Peyer's patch (tissue), 4 donors: Measurements from ENCODE around the gene ATP6V1G1. TPM values are rescaled to one million over a fixed set of nuclear protein-coding genes. Genes with fewer than 3 reads are reported as not detected.

Source experiments
- DNase-seq, 3 donors: peaks; one replicate each; pipeline ENCODE4 v3.0.0-alpha.2; 2017 to 2019
- H3K27ac ChIP-seq, 4 donors: fragments of 200-600 bp; sonication (generic); one replicate each; pipeline ENCODE4 v1.5.1; 2016 to 2019
- H3K27me3 ChIP-seq, 2 donors: fragments of 200-600 bp; sonication (generic); one replicate each; pipeline ENCODE4 v1.5.1; 2019
- H3K36me3 ChIP-seq, 3 donors: fragments of 200-600 bp; sonication (generic); one replicate each; pipeline ENCODE4 v1.5.1; 2016 to 2019
- H3K4me1 ChIP-seq, 4 donors: fragments of 200-600 bp; sonication (generic); one replicate each; pipeline ENCODE4 v1.5.1; 2016 to 2019
- H3K4me3 ChIP-seq, 4 donors: fragments of 200-600 bp; sonication (generic); 1 replicate in 3 of 4; 2 replicates in 1 of 4; pipeline ENCODE4 v1.5.1; 2016 to 2019; ENCODE audit warnings: mild to moderate bottlenecking in 1 of 4
- H3K9me3 ChIP-seq, 4 donors: fragments of 200-600 bp; sonication (generic); one replicate each; pipeline ENCODE4 v1.5.1; 2016 to 2019; ENCODE audit warnings: mild to moderate bottlenecking in 1 of 4
- POLR2A ChIP-seq, 2 donors: fragments of 450-650 bp; IDR thresholded peaks; one replicate each; pipeline ENCODE4 v1.5.1; 2017; ENCODE audit warnings: antibody characterized with exemption in 2 of 2, mild to moderate bottlenecking in 2 of 2, moderate library complexity in 2 of 2
- total RNA-seq, 4 donors: library from RNA; depleted of rRNA; stranded (reverse); fragments of >200 nt; gene quantifications; one replicate each; pipeline ENCODE4 v1.1.0, GENCODE V29; 2016
- TF ChIP-seq, protein P1 (sequence below), 6 experiments: fragments of 450-650 bp in 4 of 6; fragments of 200-600 bp in 2 of 6; sonication (generic) in 1 of 6; IDR thresholded peaks; one replicate each; pipeline ENCODE4 v1.5.1; 2017 to 2019; ENCODE audit warnings: antibody characterized with exemption in 6 of 6, mild to moderate bottlenecking in 3 of 6, moderate library complexity in 1 of 6

Gene ATP6V1G1
- total RNA-seq, 4 donors from 2014 or later, result 84.3 to 166 (median 107) TPM

- no peaks in the 10 kb centered on the region for H3K9me3 ChIP-seq
- TF ChIP-seq, protein P1, sequence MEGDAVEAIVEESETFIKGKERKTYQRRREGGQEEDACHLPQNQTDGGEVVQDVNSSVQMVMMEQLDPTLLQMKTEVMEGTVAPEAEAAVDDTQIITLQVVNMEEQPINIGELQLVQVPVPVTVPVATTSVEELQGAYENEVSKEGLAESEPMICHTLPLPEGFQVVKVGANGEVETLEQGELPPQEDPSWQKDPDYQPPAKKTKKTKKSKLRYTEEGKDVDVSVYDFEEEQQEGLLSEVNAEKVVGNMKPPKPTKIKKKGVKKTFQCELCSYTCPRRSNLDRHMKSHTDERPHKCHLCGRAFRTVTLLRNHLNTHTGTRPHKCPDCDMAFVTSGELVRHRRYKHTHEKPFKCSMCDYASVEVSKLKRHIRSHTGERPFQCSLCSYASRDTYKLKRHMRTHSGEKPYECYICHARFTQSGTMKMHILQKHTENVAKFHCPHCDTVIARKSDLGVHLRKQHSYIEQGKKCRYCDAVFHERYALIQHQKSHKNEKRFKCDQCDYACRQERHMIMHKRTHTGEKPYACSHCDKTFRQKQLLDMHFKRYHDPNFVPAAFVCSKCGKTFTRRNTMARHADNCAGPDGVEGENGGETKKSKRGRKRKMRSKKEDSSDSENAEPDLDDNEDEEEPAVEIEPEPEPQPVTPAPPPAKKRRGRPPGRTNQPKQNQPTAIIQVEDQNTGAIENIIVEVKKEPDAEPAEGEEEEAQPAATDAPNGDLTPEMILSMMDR (IDR thresholded peaks at IDR 0.05), result no peak
- no peak for TF ChIP-seq POLR2A (IDR thresholded peaks at IDR 0.05)
- no peak overlapping the region for H3K4me3 ChIP-seq
- DNase-seq, result no peak
- no peak overlapping the region for H3K27ac ChIP-seq
- peaks cover 0 to 17% (median 0%) of the 10 kb centered on the region in 4 donors for H3K4me1 ChIP-seq
- no peaks in the 10 kb centered on the region for H3K36me3 ChIP-seq
- H3K27me3 ChIP-seq, result no peaks in the 10 kb centered on the region
Observed at GRCh38 chr9:114608525-114608796, 20.9 kb downstream of the ATP6V1G1 start.

- peak overlapping the region; percentile 69 to 95 (median 86) for H3K4me3 ChIP-seq
- TF ChIP-seq POLR2A (IDR thresholded peaks at IDR 0.05), result peak in 1 of 2 donors; percentile 22
- TF ChIP-seq, protein P1 (IDR thresholded peaks at IDR 0.05), result no peak
- DNase-seq, result peak; percentile 43 to 80 (median 72)
Observed at GRCh38 chr9:114611516-114612271, 24.1 kb downstream of the ATP6V1G1 start.

GRCh38 chr9:114612272-114612923 lies 24.8 kb downstream of the ATP6V1G1 start:
- peak in 1 of 3 donors; percentile 31 for DNase-seq
- TF ChIP-seq, protein P1 (IDR thresholded peaks at IDR 0.05), result no peak
- TF ChIP-seq POLR2A (IDR thresholded peaks at IDR 0.05), result no peak

More at GRCh38 chr9:114611516-114612271, 24.1 kb downstream of the ATP6V1G1 start:
- Histone ChIP-seq H3K9me3 (no peaks in the 10 kb centered on the region), H3K27me3 (no peaks in the 10 kb centered on the region), H3K36me3 (no peaks in the 10 kb centered on the region), H3K27ac (peak overlapping the region; percentile 89 to 95 (median 94)), H3K4me1 (peaks cover 0 to 20% (median 3%) of the 10 kb centered on the region in 4 donors)

GRCh38 chr9:114613087-114613486 lies 25.5 kb downstream of the ATP6V1G1 start:
- TF ChIP-seq, protein P1 (IDR thresholded peaks at IDR 0.05), result no peak
- no peak for TF ChIP-seq POLR2A (IDR thresholded peaks at IDR 0.05)
- Histone ChIP-seq H3K9me3 (no peaks in the 10 kb centered on the region), H3K4me1 (peaks cover 0 to 24% (median 13%) of the 10 kb centered on the region in 4 donors), H3K27me3 (no peaks in the 10 kb centered on the region), H3K4me3 (peak overlapping the region in 1 of 4 donors; percentile 78), H3K27ac (peak overlapping the region in 3 of 4 donors; percentile 4 to 94 (median 89)), H3K36me3 (no peaks in the 10 kb centered on the region)
- no peak for DNase-seq

More at GRCh38 chr9:114612272-114612923, 24.8 kb downstream of the ATP6V1G1 start:
- H3K27ac ChIP-seq, result peak overlapping the region; percentile 89 to 95 (median 94)
- H3K36me3 ChIP-seq, result no peaks in the 10 kb centered on the region
- peak overlapping the region; percentile 69 to 95 (median 86) for H3K4me3 ChIP-seq
- peaks cover 0 to 24% (median 8%) of the 10 kb centered on the region in 4 donors for H3K4me1 ChIP-seq
- H3K27me3 ChIP-seq, result no peaks in the 10 kb centered on the region
- H3K9me3 ChIP-seq, result no peaks in the 10 kb centered on the region

DNA sequence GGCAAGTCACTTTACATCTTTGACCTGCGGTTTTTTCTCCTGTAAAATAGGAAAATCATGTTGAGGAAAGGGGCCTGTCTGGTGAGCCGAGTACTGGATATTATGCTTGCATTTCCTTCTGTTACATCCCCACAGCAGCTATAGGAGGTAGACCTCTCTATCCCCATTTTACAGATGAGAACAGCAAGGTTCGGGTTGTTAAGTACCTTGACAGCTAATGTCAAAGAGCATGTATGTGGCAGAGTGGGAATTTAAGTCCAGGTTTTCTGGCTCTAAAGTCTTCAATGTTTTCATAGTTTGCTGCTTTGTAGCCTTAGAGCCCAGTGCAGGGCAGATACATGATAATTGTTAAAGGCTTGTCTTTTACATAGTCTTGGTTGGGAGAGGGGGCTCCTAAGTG lies 26.4 kb downstream of the ATP6V1G1 start:
- DNase-seq, result no peak
- Histone ChIP-seq H3K4me3 (no peak overlapping the region), H3K4me1 (peaks cover 0 to 24% (median 13%) of the 10 kb centered on the region in 4 donors), H3K27ac (peak overlapping the region in 1 of 4 donors; percentile 94), H3K27me3 (no peaks in the 10 kb centered on the region), H3K36me3 (no peaks in the 10 kb centered on the region), H3K9me3 (no peaks in the 10 kb centered on the region)
- TF ChIP-seq POLR2A (IDR thresholded peaks at IDR 0.05), result no peak
- TF ChIP-seq, protein P1 (IDR thresholded peaks at IDR 0.05), result no peak
